GM12874 (cell line): ENCODE measurements around the gene SPIB.

Experiments
- CTCF ChIP-seq: IDR thresholded peaks from 2 replicates; pipeline ENCODE4 v1.5.1; 2011; ENCODE audit warnings: low read depth, mild to moderate bottlenecking, control low read depth, low read length, moderate library complexity; ENCODE audit not compliant: insufficient read depth

The SPIB gene

GRCh38 chr19:50432221-50433028 is 13.7 kb downstream of the SPIB start, which contains the start of gene MYBPC2:
TSS of gene MYBPC2 (plus strand) at chr19:50432892. CDS start at chr19:50432954, 62 bp downstream.
- no peak for TF ChIP-seq CTCF

GRCh38 chr19:50433201-50434180 is 14.8 kb downstream of the SPIB start:
- TF ChIP-seq CTCF: no peak

GRCh38 chr19:50434525-50434924 is 15.8 kb downstream of the SPIB start:
- no peak for TF ChIP-seq CTCF

- no peak for TF ChIP-seq CTCF
These were observed 16.5 kb downstream of the SPIB start for GRCh38 chr19:50435221-50435620.

- no peak for TF ChIP-seq CTCF
These were observed 16.9 kb downstream of the SPIB start for GRCh38 chr19:50435627-50436026.

- TF ChIP-seq CTCF: no peak
These were observed 19.2 kb downstream of the SPIB start for GRCh38 chr19:50437862-50438449.

- TF ChIP-seq CTCF: no peak
These were observed 25.3 kb downstream of the SPIB start for GRCh38 chr19:50444059-50444458.
